Vein endothelial cell (primary cell): ENCODE measurements around the gene ZNF622. TPM values are rescaled to one million over a fixed set of nuclear protein-coding genes. Genes with fewer than 3 reads are reported as not detected.

ENCODE experiments used
- total RNA-seq: library from RNA; depleted of rRNA; stranded (reverse); fragments of >200 nt; gene quantifications from 2 replicates; pipeline ENCODE4 v1.2.3, GENCODE V29; 2012

Gene ZNF622, protein sequence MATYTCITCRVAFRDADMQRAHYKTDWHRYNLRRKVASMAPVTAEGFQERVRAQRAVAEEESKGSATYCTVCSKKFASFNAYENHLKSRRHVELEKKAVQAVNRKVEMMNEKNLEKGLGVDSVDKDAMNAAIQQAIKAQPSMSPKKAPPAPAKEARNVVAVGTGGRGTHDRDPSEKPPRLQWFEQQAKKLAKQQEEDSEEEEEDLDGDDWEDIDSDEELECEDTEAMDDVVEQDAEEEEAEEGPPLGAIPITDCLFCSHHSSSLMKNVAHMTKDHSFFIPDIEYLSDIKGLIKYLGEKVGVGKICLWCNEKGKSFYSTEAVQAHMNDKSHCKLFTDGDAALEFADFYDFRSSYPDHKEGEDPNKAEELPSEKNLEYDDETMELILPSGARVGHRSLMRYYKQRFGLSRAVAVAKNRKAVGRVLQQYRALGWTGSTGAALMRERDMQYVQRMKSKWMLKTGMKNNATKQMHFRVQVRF
- total RNA-seq, result 33.8 and 34.0 TPM in 2 replicates

DNA sequence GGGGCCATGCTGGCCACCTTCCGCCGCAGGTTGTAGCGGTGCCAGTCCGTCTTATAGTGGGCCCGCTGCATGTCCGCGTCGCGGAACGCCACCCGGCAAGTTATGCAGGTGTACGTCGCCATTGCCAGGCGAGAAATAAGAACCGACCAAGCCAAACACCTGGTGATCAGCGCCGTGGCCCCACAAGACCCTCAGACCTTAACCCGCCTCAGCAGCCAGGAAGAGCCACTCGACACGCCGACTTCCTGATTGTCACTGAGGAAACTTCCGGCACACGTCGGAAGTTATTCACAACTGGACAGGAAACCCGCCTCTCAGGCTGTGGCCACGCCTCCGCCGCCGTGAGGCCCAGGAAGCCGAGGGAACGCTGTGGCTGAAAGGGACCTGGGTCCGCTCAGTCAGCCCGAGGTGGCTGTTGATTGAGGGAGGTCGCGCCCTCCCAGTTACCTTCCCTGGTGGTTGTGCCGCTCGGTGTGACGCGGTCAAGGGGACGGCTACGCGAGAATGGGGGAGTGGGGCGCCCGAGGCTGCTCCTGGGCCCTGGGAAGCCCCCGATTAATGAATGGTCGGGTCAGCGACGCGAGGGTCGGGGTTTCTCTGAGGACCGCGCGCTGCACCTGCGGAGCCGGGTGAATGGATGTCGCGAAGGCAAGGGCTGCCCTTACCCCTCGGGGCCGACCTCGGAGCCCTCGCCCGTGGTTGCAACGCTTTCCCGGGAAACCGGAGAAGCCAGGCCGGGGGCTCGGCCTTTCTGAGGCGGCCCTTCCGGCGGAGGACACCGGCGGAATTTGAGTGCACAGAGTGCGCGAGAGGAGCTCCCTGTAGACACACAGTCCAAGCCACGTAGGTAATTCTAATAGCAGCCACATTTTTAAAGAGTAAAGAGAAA, at the start of gene ZNF622:
Gene ZNF622, minus strand, starts transcription at position 257 of the 889 bp plus-strand sequence. Its CDS starts 135 bp downstream, at position 122.

Other genes starting within 250 kb of the ZNF622 start
- gene RETREG1, start 151.2 kb upstream of the ZNF622 start, total RNA-seq, result 0.10 TPM in 1 of 2 replicates, not detected in the other